ENCODE data around the gene VCPKMT.

The VCPKMT gene

GRCh38 chr14:50085570-50086320, 30.6 kb downstream of the VCPKMT start:
- TF ChIP-seq CTCF (IDR thresholded peaks at IDR 0.05; ENCODE audit: poor library complexity, severe bottlenecking) = no peak
- ATAC-seq (ENCODE audit: low read depth) = peak; percentile 37
- no peaks in the 10 kb centered on the region for H3K9me3 ChIP-seq (ENCODE audit: severe bottlenecking)
- H3K27ac ChIP-seq (ENCODE audit: poor library complexity, severe bottlenecking) = no peak overlapping the region
- no peak for DNase-seq (ENCODE audit: low spot score)
- no peaks in the 10 kb centered on the region for H3K36me3 ChIP-seq (ENCODE audit: low read depth)
- H3K4me3 ChIP-seq (ENCODE audit: severe bottlenecking) = no peak overlapping the region
- peaks cover 17% of the 10 kb centered on the region for H3K4me1 ChIP-seq (ENCODE audit: insufficient read depth, poor library complexity, severe bottlenecking)
- no peaks in the 10 kb centered on the region for H3K27me3 ChIP-seq (ENCODE audit: insufficient read depth, poor library complexity, severe bottlenecking)

- DNase-seq (ENCODE audit: low spot score) = no peak
- Histone ChIP-seq H3K4me1 (ENCODE audit: insufficient read depth, poor library complexity, severe bottlenecking) (peaks cover 17% of the 10 kb centered on the region), H3K27me3 (ENCODE audit: insufficient read depth, poor library complexity, severe bottlenecking) (no peaks in the 10 kb centered on the region), H3K9me3 (ENCODE audit: severe bottlenecking) (no peaks in the 10 kb centered on the region), H3K36me3 (ENCODE audit: low read depth) (no peaks in the 10 kb centered on the region), H3K27ac (ENCODE audit: poor library complexity, severe bottlenecking) (no peak overlapping the region), H3K4me3 (ENCODE audit: severe bottlenecking) (no peak overlapping the region)
- no peak for ATAC-seq (ENCODE audit: low read depth)
- no peak for TF ChIP-seq CTCF (IDR thresholded peaks at IDR 0.05; ENCODE audit: poor library complexity, severe bottlenecking)
Observed at GRCh38 chr14:50084666-50085065, 31.7 kb downstream of the VCPKMT start.

- Histone ChIP-seq H3K36me3 (ENCODE audit: low read depth) (no peaks in the 10 kb centered on the region), H3K27ac (ENCODE audit: poor library complexity, severe bottlenecking) (no peak overlapping the region), H3K27me3 (ENCODE audit: insufficient read depth, poor library complexity, severe bottlenecking) (no peaks in the 10 kb centered on the region), H3K9me3 (ENCODE audit: severe bottlenecking) (no peaks in the 10 kb centered on the region), H3K4me1 (ENCODE audit: insufficient read depth, poor library complexity, severe bottlenecking) (peaks cover 17% of the 10 kb centered on the region), H3K4me3 (ENCODE audit: severe bottlenecking) (no peak overlapping the region)
- ATAC-seq (ENCODE audit: low read depth) = no peak
- no peak for TF ChIP-seq CTCF (IDR thresholded peaks at IDR 0.05; ENCODE audit: poor library complexity, severe bottlenecking)
- no peak for DNase-seq (ENCODE audit: low spot score)
Observed at GRCh38 chr14:50083467-50084337, 32.7 kb downstream of the VCPKMT start.

GRCh38 chr14:50082784-50083466, 33.4 kb downstream of the VCPKMT start:
- Histone ChIP-seq H3K4me3 (ENCODE audit: severe bottlenecking) (no peak overlapping the region), H3K4me1 (ENCODE audit: insufficient read depth, poor library complexity, severe bottlenecking) (peaks cover 17% of the 10 kb centered on the region), H3K36me3 (ENCODE audit: low read depth) (no peaks in the 10 kb centered on the region), H3K27ac (ENCODE audit: poor library complexity, severe bottlenecking) (peak overlapping the region; percentile 62), H3K9me3 (ENCODE audit: severe bottlenecking) (no peaks in the 10 kb centered on the region), H3K27me3 (ENCODE audit: insufficient read depth, poor library complexity, severe bottlenecking) (no peaks in the 10 kb centered on the region)
- no peak for TF ChIP-seq CTCF (IDR thresholded peaks at IDR 0.05; ENCODE audit: poor library complexity, severe bottlenecking)
- DNase-seq (ENCODE audit: low spot score) = no peak
- ATAC-seq (ENCODE audit: low read depth) = no peak

Measured in RWPE2 (cell line).